GM20431 (cell line): Measurements from ENCODE around the gene TMEM62.

Source experiments
- in situ Hi-C: fragments of 300-500 bp; cut with MseI, MboI; formaldehyde crosslinking; loops from one replicate; pipeline ENCODE4 v1.15.0; 2020; ENCODE audit warnings: low sequenced_read_pairs; ENCODE audit not compliant: unreplicated experiment

Gene TMEM62

GRCh38 chr15:43133430-43134156, at the start of gene TMEM62:
Gene TMEM62, plus strand, starts transcription at chr15:43133586. Its CDS starts 217 bp downstream, at chr15:43133803.
- in situ Hi-C loops = no loop called here

GRCh38 chr15:43085921-43086320, 47.5 kb upstream of the TMEM62 start:
- in situ Hi-C loops = no loop called here

- in situ Hi-C loops = no loop called here
Observed at GRCh38 chr15:43086551-43086950, 46.8 kb upstream of the TMEM62 start.

- in situ Hi-C loops = no loop called here
Observed at GRCh38 chr15:43091859-43092258, 41.5 kb upstream of the TMEM62 start.

- in situ Hi-C loops = no loop called here
Observed at GRCh38 chr15:43093026-43093425, 40.4 kb upstream of the TMEM62 start.

GRCh38 chr15:43094416-43095030, 38.9 kb upstream of the TMEM62 start:
- in situ Hi-C loops = no loop called here

- in situ Hi-C loops = no loop called here
Observed at GRCh38 chr15:43095243-43095642, 38.1 kb upstream of the TMEM62 start.

- in situ Hi-C loops = no loop called here
Observed at GRCh38 chr15:43095708-43096347, 37.6 kb upstream of the TMEM62 start.

GRCh38 chr15:43096411-43096810, 37.0 kb upstream of the TMEM62 start:
- in situ Hi-C loops = no loop called here

GRCh38 chr15:43099105-43099845, 34.1 kb upstream of the TMEM62 start:
- in situ Hi-C loops = no loop called here

- in situ Hi-C loops = no loop called here
Observed at GRCh38 chr15:43100971-43101370, 32.4 kb upstream of the TMEM62 start.

- in situ Hi-C loops = no loop called here
Observed at GRCh38 chr15:43102187-43102586, 31.2 kb upstream of the TMEM62 start.

GRCh38 chr15:43103907-43104306, 29.5 kb upstream of the TMEM62 start:
- in situ Hi-C loops = no loop called here

- in situ Hi-C loops = no loop called here
Observed at GRCh38 chr15:43104426-43104825, 29.0 kb upstream of the TMEM62 start.

GRCh38 chr15:43105077-43105736, 28.2 kb upstream of the TMEM62 start:
- in situ Hi-C loops = no loop called here

GRCh38 chr15:43105778-43106485, 27.5 kb upstream of the TMEM62 start, which contains the start of gene UBR1:
Gene UBR1, minus strand, starts transcription at chr15:43106038. Its CDS starts 16 bp downstream, at chr15:43106022.
- in situ Hi-C loops = no loop called here

- in situ Hi-C loops = no loop called here
Observed at GRCh38 chr15:43106486-43106829, 26.9 kb upstream of the TMEM62 start.

- in situ Hi-C loops = no loop called here
Observed at GRCh38 chr15:43107751-43108150, 25.6 kb upstream of the TMEM62 start.

GRCh38 chr15:43111354-43111753, 22.0 kb upstream of the TMEM62 start:
- in situ Hi-C loops = no loop called here

GRCh38 chr15:43118286-43118685, 15.1 kb upstream of the TMEM62 start:
- in situ Hi-C loops = no loop called here
